Caco-2 (cell line): ENCODE results near the gene CRY2. TPM values are rescaled to one million over a fixed set of nuclear protein-coding genes. Genes with fewer than 3 reads are reported as not detected.
"Not testable (repeated sequence)": the region's sequence is repeated elsewhere in the genome, so short reads cannot be mapped to it uniquely, and the experiment has no call there.

Source experiments
- BruUV-seq: library from RNA; stranded (reverse); fragments of 400-500 nt; replicated peaks from 2 replicates; lab custom pipeline; 2021; lab: Mats Ljungman, UMichigan
- CTCF ChIA-PET: fragments of 300-600 bp; sonication (Branson Sonifier 250); formaldehyde crosslinking; loops from one replicate; lab custom pipeline; 2022; ENCODE audit warnings: antibody characterized with exemption; lab: Charles Lee
- POLR2A ChIA-PET: fragments of 300-600 bp; sonication (Branson Sonifier 250); formaldehyde crosslinking; loops from one replicate; lab custom pipeline; 2022; ENCODE audit warnings: antibody characterized with exemption; lab: Charles Lee
- DNase-seq, 2 experiments: peaks; one replicate each; pipeline versions ENCODE4 v3.0.0 to v3.0.0-alpha.2; 2020 to 2022
- H3K27me3 ChIP-seq: replicated peaks from 2 replicates; pipeline ENCODE4 v1.6.0; 2011; ENCODE audit warnings: low read length; ENCODE audit not compliant: control insufficient read depth, insufficient read depth
- H3K36me3 ChIP-seq: 2 replicates; pipeline ENCODE4 v1.5.1; 2011; ENCODE audit warnings: low read length; ENCODE audit not compliant: control insufficient read depth, insufficient read depth
- H3K4me1 ChIP-seq: fragments of 250-450 bp; sonication (Bioruptor Pico); 2 replicates; pipeline ENCODE4 v1.5.1; 2020; ENCODE audit warnings: mild to moderate bottlenecking
- H3K4me3 ChIP-seq: 2 replicates; pipeline ENCODE4 v1.5.1; 2011; ENCODE audit warnings: low read depth, mild to moderate bottlenecking, control low read depth, low read length
- H3K9me3 ChIP-seq: fragments of 250-450 bp; sonication (Bioruptor Pico); 2 replicates; pipeline ENCODE4 v1.5.1; 2020; ENCODE audit warnings: mild to moderate bottlenecking, moderate library complexity
- H3K27ac Mint-ChIP-seq: one replicate; pipeline ENCODE4 v1.8.0; 2022; ENCODE audit warnings: mixed read lengths; ENCODE audit not compliant: unreplicated experiment
- H3K27me3 Mint-ChIP-seq: one replicate; pipeline ENCODE4 v1.8.0; 2022; ENCODE audit warnings: mixed read lengths; ENCODE audit not compliant: insufficient read depth, unreplicated experiment
- H3K36me3 Mint-ChIP-seq: one replicate; pipeline ENCODE4 v1.8.0; 2022; ENCODE audit warnings: mild to moderate bottlenecking, mixed read lengths; ENCODE audit not compliant: insufficient read depth, unreplicated experiment
- H3K4me1 Mint-ChIP-seq: one replicate; pipeline ENCODE4 v1.8.0; 2022; ENCODE audit warnings: low read depth, mixed read lengths; ENCODE audit not compliant: unreplicated experiment
- H3K4me3 Mint-ChIP-seq: one replicate; pipeline ENCODE4 v1.8.0; 2022; ENCODE audit warnings: mild to moderate bottlenecking, moderate library complexity, mixed read lengths; ENCODE audit not compliant: unreplicated experiment
- H3K9me3 Mint-ChIP-seq: one replicate; pipeline ENCODE4 v1.8.0; 2022; ENCODE audit warnings: mixed read lengths; ENCODE audit not compliant: unreplicated experiment
- CTCF ChIP-seq, 2 experiments: fragments of 200-600 bp in 1 of 2; IDR thresholded peaks; 1 replicate in 1 of 2; 2 replicates in 1 of 2; pipeline versions ENCODE4 v1.5.1 to v1.8.0; 2011 to 2022; ENCODE audit warnings: antibody characterized with exemption in 1 of 2, control low read depth in 1 of 2, inconsistent platforms in 1 of 2, low read depth in 1 of 2, low read length in 1 of 2, mild to moderate bottlenecking in 1 of 2, moderate library complexity in 1 of 2; ENCODE audit not compliant: insufficient read depth in 1 of 2, severe bottlenecking in 1 of 2, unreplicated experiment in 1 of 2
- intact Hi-C: fragments of 100-400 bp; cut with micrococcal nuclease; formaldehyde crosslinking; loops from one replicate; pipeline ENCODE4 v1.10.0; 2022; ENCODE audit not compliant: unreplicated experiment
- total RNA-seq: library from RNA; stranded (reverse); gene quantifications from 2 replicates; pipeline ENCODE4 v1.2.3, GENCODE V29; 2022

The CRY2 gene
- total RNA-seq, 1 experiment from 2014 or later: 28.5 TPM

DNA sequence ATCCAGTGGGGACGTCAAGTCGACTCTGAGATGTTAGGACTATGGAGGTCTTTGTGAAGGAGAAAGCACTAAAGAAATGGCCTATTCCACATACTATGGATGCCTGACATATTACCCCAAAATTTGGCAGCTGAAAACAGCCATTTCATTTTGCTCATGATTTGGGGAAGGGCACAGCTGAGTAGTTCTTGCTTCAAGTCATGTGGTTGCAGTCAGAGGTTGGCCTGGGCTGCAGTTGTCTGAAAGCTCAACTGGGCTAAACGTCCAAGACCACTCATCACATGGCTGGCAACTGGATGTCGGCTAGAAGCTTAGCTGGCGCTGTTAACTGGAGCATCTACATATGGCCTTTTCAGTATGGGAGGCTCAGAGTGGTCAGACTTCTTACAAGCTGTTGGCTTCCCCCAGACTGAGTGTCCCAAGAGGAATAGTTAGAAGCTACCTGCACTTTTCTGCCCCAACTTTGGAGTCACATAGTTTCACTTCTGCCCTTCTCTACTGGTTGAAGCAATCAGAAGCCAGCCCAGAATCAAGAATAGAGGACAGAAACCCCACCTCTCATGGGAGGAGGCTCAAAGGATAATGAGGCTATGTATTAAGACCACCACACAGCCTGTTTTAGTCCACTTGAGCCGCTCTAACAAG, 28.2 kb upstream of the CRY2 start:
- Mint-ChIP-seq H3K36me3 (peaks cover 5% of the 10 kb centered on the region), H3K9me3 (no peaks in the 10 kb centered on the region), H3K4me3 (no peak overlapping the region), H3K27ac (no peak overlapping the region), H3K4me1 (peaks cover 20% of the 10 kb centered on the region), H3K27me3 (no peaks in the 10 kb centered on the region)
- ChIA-PET CTCF (no interaction called here), POLR2A (no interaction called here)
- H3K9me3 ChIP-seq: no peaks in the 10 kb centered on the region
- no peaks in the 10 kb centered on the region for H3K27me3 ChIP-seq
- H3K4me1 ChIP-seq: peaks cover 24% of the 10 kb centered on the region
- H3K4me3 ChIP-seq: no peak overlapping the region
- intact Hi-C loops: no loop called here
- TF ChIP-seq CTCF (IDR thresholded peaks at IDR 0.05; ENCODE audit: insufficient read depth in 1 of 2, low read depth in 1 of 2, low read length in 1 of 2, severe bottlenecking in 1 of 2, unreplicated experiment in 1 of 2): no peak
- DNase-seq: peak in 1 of 2 experiments; percentile 14
- no TSS peak for BruUV-seq
- H3K36me3 ChIP-seq: no peaks in the 10 kb centered on the region

DNA sequence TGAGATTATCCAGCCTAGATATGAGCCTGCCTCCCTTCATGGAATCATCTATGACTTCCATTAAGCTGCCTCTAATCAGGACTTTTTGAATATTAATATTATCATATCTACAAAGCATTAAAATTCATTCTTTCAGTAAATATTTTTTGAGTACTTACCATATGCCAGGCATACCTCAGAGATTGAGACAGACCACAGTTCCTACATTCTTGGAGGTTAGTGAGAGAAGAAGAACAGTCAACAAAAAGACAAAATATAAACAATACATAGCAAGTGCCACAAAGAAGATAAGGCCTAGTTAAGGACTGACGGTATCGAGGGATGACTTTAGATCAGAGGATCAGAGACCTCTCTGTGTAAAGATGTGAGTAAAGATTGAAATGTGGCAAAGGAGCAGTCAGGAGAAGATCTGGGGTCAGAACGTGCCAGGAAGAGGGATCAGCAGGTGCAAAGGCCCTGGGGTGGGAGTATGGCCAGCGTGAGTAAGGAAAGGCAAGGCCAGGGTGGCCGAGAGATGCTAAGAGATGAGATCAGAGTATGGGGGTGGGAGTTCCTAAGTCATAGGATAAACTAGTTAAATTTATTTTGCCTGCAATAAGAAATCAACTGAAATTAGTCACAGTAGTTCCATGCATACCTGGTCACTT, 26.9 kb upstream of the CRY2 start:
- Mint-ChIP-seq H3K4me3 (no peak overlapping the region), H3K4me1 (peaks cover 23% of the 10 kb centered on the region), H3K27me3 (no peaks in the 10 kb centered on the region), H3K27ac (no peak overlapping the region), H3K9me3 (no peaks in the 10 kb centered on the region), H3K36me3 (no peaks in the 10 kb centered on the region)
- no peak for DNase-seq
- ChIA-PET CTCF (no interaction called here), POLR2A (interaction anchor here (0.6 kb wide), 1 partner anchor 452 kb away, joined by 3 read pairs; no protein-coding TSS in a partner anchor)
- no peak for TF ChIP-seq CTCF (IDR thresholded peaks at IDR 0.05; ENCODE audit: insufficient read depth in 1 of 2, low read depth in 1 of 2, low read length in 1 of 2, severe bottlenecking in 1 of 2, unreplicated experiment in 1 of 2)
- no peaks in the 10 kb centered on the region for H3K27me3 ChIP-seq
- no TSS peak for BruUV-seq
- peaks cover 35% of the 10 kb centered on the region for H3K4me1 ChIP-seq
- H3K36me3 ChIP-seq: no peaks in the 10 kb centered on the region
- intact Hi-C loops: loop anchor here (5.0 kb wide), 1 partner anchor 48 kb away; no protein-coding TSS in a partner anchor
- no peak overlapping the region for H3K4me3 ChIP-seq
- no peaks in the 10 kb centered on the region for H3K9me3 ChIP-seq

GRCh38 chr11:45826492-45826891, 20.8 kb upstream of the CRY2 start:
- H3K36me3 ChIP-seq, H3K4me3 Mint-ChIP-seq, H3K4me3 ChIP-seq, H3K27me3 ChIP-seq, H3K9me3 ChIP-seq, H3K9me3 Mint-ChIP-seq, POLR2A ChIA-PET, H3K36me3 Mint-ChIP-seq, BruUV-seq, H3K27me3 Mint-ChIP-seq, intact Hi-C loops: not testable (repeated sequence)
- DNase-seq: peak in 1 of 2 experiments; percentile 11
- Mint-ChIP-seq H3K27ac (peak overlapping the region; percentile 43), H3K4me1 (peaks cover 12% of the 10 kb centered on the region)
- peaks cover 33% of the 10 kb centered on the region for H3K4me1 ChIP-seq
- CTCF ChIA-PET: interaction anchor here (0.6 kb wide), 1 partner anchor 103 kb away, joined by 3 read pairs; no protein-coding TSS in a partner anchor
